ENCODE measurements around the gene KIF18B. TPM values are rescaled to one million over a fixed set of nuclear protein-coding genes. Genes with fewer than 3 reads are reported as not detected.

KIF18B gene
- total and polyA plus RNA-seq, 2 of the 8 experiments (the other 6 are each of a cell fraction or from before 2014, with no cell fraction given) = 39.0 to 59.4 TPM

DNA sequence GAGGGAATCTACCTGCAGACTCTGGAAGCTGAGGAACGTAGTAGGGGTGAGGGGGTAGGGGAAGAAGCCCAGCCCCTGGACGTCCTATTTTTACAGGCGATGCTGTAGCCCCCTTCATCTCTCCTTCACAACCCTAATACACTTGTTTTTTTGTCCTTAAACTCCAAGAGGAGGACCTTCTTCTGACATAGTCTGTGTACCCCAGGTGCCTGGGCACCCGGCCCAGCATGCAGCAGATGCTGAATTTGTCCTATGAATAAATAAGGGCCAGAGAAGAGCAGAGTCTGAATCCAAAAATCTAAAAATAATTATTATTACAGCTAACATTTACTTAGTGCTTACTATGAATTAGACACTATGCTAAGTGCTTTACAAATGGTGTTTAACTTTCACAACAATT, 5.1 kb downstream of the KIF18B start:
- Histone ChIP-seq H2BK120ac (replicated peaks; ENCODE audit: low read depth, low read length) (no peak overlapping the region), H3K9me3 (ENCODE audit: insufficient read depth in 2 of 2, low read depth in 1 of 2, low read length in 1 of 2) (no peaks in the 10 kb centered on the region), H3K18ac (ENCODE audit: extremely low read depth, low read length) (no peak overlapping the region), H3K4ac (replicated peaks; ENCODE audit: insufficient read length, low read depth, low read length) (no peak overlapping the region), H2BK12ac (ENCODE audit: low read depth, low read length) (no peak overlapping the region), H3K23me2 (ENCODE audit: low read depth, low read length) (no peaks in the 10 kb centered on the region), H2BK20ac (ENCODE audit: low read length) (no peak overlapping the region), H3K4me3 (ENCODE audit: extremely low read depth in 1 of 4, insufficient read depth in 2 of 4, low read depth in 3 of 4, low read length in 4 of 4) (no peak overlapping the region), H3K79me1 (ENCODE audit: low read depth, low read length) (peaks cover 6% of the 10 kb centered on the region; the same call in 1 of the 2 replicates), H2BK15ac (ENCODE audit: low read length) (no peak overlapping the region), H3K56ac (replicated peaks; ENCODE audit: insufficient read length, low read depth, low read length) (no peak overlapping the region), H3K4me2 (ENCODE audit: insufficient read depth in 1 of 2, low read depth in 2 of 2, low read length in 2 of 2) (no peak overlapping the region), H2AFZ (ENCODE audit: low read length) (no peak overlapping the region), H3K27me3 (replicated peaks in 1 of 4; ENCODE audit: control insufficient read depth in 3 of 4, extremely low read depth in 1 of 4, insufficient read depth in 3 of 4, low read length in 3 of 4) (no peaks in the 10 kb centered on the region), H3K14ac (ENCODE audit: insufficient read length) (no peak overlapping the region), H3K23ac (ENCODE audit: insufficient read length) (no peak overlapping the region), H3K36me3 (ENCODE audit: control insufficient read depth in 2 of 4, insufficient read depth in 4 of 4, low read length in 3 of 4) (peaks cover 0 to 9% (median 4%) of the 10 kb centered on the region in 4 experiments; a peak in 2 of 8 replicates), H3K9ac (replicated peaks in 1 of 4; ENCODE audit: extremely low read depth in 1 of 4, low read depth in 3 of 4, low read length in 3 of 4) (no peak overlapping the region), H3K4me1 (replicated peaks in 1 of 4; ENCODE audit: control insufficient read depth in 3 of 4, insufficient read depth in 4 of 4, low read length in 3 of 4) (0 out of 7 replicates have a peak, but pooled peaks cover 0 to 2% (median 0%) of the 10 kb centered on the region in 4 experiments), H3K27ac (ENCODE audit: low read depth, low read length) (no peak overlapping the region), H4K91ac (replicated peaks; ENCODE audit: insufficient read length, low read length) (no peak overlapping the region), H3K79me2 (ENCODE audit: control insufficient read depth in 1 of 2, insufficient read depth in 2 of 2, low read length in 2 of 2) (peaks cover 6 to 78% of the 10 kb centered on the region in 2 experiments), H4K20me1 (replicated peaks in 1 of 2; ENCODE audit: control insufficient read depth in 1 of 2, insufficient read depth in 2 of 2, low read length in 2 of 2) (peaks cover 4% of the 10 kb centered on the region in 2 experiments), H2AK5ac (ENCODE audit: low read depth, low read length) (no peak overlapping the region), H2BK5ac (ENCODE audit: low read depth, low read length) (no peak overlapping the region), H4K5ac (ENCODE audit: insufficient read length, low read depth, low read length) (no peak overlapping the region), H4K8ac (ENCODE audit: extremely low read depth, insufficient read depth, low read length) (no peak overlapping the region)
- FAIRE-seq (no peak), DNase-seq (ENCODE audit: low read depth in 1 of 2, low spot score in 2 of 2) (no peak)
- ChIA-PET POLR2A (ENCODE audit: partially characterized antibody) (interaction anchor here (1.0 to 5.0 kb wide), 3 partner anchors 20 to 44 kb away, joined by 3 to 25 read pairs (median 3); partner anchors contain the start of gene EFTUD2), CTCF (ENCODE audit: partially characterized antibody) (interaction anchor here (0.6 to 3.0 kb wide), 7 partner anchors 10 to 165 kb away, joined by 3 to 13 read pairs (median 4); no protein-coding TSS in a partner anchor)
- WGBS, 2 experiments (ENCODE audit: extremely low coverage in 1 of 2, insufficient coverage in 1 of 2, insufficient read length in 1 of 2, insufficient replicate concordance in 2 of 2, low coverage in 1 of 2, low lambda C conversion rate in 2 of 2, missing lambda C conversion rate in 1 of 2) = 94% methylated on average over 4 of the region's 4 CpGs; no CpG with 5 or more reads in 1 of the 2 experiments
- no peak for TF ChIP-seq SAP30 (IDR thresholded peaks at IDR 0.05; ENCODE audit: insufficient read depth, insufficient replicate concordance, low read length)
- no peak for TF ChIP-seq CHD1 (IDR thresholded peaks at IDR 0.05; ENCODE audit: low read depth, low read length)
- TF ChIP-seq PHF8 (conservative IDR thresholded peaks at IDR 0.05; ENCODE audit: low read depth, low read length) = no peak
- no peak for TF ChIP-seq SRF (IDR thresholded peaks at IDR 0.05; ENCODE audit: low read depth, low read length)
- TF ChIP-seq HDAC6 (IDR thresholded peaks at IDR 0.05; ENCODE audit: low read depth, low read length) = no peak
- TF ChIP-seq RFX5 (IDR thresholded peaks at IDR 0.05; ENCODE audit: borderline replicate concordance, low read depth, low read length) = no peak
- TF ChIP-seq, protein P1, sequence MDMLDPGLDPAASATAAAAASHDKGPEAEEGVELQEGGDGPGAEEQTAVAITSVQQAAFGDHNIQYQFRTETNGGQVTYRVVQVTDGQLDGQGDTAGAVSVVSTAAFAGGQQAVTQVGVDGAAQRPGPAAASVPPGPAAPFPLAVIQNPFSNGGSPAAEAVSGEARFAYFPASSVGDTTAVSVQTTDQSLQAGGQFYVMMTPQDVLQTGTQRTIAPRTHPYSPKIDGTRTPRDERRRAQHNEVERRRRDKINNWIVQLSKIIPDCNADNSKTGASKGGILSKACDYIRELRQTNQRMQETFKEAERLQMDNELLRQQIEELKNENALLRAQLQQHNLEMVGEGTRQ (IDR thresholded peaks at IDR 0.05; ENCODE audit: low read length) = no peak
- no peak for TF ChIP-seq CREB1 (IDR thresholded peaks at IDR 0.05)
